ENCODE results near the gene KRT8.
"Not testable (repeated sequence)": the region's sequence is repeated elsewhere in the genome, so short reads cannot be mapped to it uniquely, and the experiment has no call there.

Gene KRT8

DNA sequence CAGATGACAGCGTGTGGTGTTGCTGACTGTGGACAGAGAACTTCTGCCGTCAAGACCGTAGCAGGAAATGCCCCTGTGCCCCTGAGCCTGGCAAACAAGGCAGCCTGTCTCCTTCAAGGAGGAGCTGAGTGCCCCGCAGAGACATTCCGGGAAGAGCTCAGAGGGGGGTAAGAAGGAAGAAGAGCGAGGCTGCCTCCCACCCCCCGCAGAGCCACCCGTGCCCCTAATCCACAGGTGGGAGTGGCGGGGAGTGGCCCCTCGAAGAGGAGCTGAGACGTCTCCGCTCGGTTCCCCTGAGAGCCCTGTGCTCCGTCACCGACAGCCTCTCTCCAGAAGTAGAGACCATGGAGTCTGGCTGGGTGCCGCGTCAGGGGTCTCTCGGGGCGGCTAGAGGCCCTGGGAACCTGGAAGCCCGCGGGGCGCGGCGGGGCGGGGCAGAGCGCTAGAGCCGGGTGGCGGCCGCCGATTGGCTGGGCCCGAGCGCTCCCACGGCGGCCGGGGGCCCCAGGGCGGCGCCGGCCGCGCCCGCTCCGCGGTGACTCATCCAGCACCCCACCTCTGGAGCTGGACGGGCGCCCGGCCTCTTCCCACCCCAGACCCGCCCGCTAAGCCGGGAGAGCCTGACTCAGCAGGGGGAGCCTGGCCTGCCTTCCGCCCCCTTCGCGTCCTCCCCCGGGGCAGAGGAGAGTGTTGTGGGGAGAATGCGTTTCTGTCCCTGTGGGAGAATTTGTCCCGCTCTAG lies 30.9 kb downstream of the KRT8 start:
- peak; percentile 55 for DNase-seq

GRCh38 chr12:52873513-52873831 lies 31.4 kb downstream of the KRT8 start:
- DNase-seq, result no peak

- DNase-seq, result no peak
These were observed 32.1 kb downstream of the KRT8 start for GRCh38 chr12:52872644-52873389.

DNA sequence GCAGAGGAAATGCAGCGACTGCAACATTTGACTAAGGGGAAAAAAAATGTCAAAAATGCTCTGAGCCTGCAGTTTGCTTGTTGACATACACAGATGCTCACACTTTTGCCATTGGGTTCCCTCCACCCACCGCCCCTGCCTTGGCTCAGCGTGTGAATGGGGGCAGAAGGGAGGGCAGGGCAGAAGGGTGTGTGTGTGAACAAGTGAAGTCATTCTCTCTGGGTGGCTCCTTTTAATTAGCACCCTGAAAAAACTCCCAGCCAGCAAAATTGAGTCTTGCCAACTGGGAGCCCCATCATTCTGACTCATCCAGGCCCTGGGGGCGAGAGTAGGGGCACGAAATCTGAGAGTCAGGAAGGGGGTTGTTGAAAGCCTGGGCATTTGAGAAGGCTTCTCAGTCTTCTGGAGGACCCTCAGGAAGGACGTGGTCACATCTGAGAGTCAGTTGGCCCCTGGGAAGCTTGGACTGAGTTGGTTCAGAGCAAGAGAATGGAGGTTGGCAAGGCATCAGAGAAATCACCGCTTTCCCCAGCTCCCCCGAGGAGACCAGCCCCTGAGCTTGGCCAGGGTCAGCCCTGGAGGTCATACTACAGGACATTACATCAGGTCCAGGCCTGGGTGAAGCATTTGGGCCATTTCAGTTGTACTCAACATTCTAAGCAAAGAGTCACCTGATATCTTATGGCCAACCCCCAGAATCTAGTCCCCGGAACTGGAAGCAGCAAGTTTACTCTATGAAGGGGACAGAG lies 33.4 kb downstream of the KRT8 start:
- DNase-seq, result no peak

GRCh38 chr12:52870361-52871290 lies 34.2 kb downstream of the KRT8 start:
- peak; percentile 58 for DNase-seq

DNA sequence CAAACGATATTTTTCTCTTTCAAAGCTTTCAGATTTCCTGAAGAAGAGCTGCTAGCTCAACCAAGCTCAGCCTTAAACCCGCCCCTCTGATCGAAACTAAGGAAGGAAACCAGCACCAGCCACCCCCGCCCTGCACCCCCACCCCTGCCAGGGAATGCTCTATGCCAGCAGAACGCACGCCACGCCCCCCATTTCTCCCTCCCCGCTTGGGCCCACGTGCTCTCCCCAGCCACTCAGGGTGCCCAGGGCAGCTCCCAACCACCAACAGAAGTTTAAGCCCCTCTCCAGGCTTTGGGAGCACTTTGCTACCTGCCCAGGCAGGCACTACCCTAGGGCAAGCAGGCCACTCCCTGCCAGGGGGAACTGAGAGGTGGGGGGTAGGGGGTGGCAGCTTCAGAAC lies 37.2 kb downstream of the KRT8 start:
- no peak for DNase-seq

DNA sequence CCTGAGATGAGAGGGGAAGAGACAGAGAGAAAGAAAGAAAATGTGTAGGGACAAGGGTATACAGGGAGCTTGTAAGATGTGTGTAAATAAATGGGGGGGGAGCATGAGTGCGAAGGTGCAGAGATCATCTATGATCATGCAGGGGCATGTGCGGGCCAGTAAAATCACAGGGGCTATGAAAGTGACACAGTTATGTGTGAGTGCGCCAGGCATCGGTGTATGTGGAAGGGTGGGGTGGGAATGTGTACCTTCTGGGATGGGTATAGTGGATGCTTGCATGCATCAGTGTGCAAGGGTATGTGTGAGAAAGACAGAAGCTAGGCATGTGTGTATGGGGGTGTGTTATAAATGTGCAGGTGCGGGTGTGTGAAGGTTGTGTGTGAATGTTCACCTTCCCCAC lies 37.7 kb downstream of the KRT8 start:
- no peak for DNase-seq

DNA sequence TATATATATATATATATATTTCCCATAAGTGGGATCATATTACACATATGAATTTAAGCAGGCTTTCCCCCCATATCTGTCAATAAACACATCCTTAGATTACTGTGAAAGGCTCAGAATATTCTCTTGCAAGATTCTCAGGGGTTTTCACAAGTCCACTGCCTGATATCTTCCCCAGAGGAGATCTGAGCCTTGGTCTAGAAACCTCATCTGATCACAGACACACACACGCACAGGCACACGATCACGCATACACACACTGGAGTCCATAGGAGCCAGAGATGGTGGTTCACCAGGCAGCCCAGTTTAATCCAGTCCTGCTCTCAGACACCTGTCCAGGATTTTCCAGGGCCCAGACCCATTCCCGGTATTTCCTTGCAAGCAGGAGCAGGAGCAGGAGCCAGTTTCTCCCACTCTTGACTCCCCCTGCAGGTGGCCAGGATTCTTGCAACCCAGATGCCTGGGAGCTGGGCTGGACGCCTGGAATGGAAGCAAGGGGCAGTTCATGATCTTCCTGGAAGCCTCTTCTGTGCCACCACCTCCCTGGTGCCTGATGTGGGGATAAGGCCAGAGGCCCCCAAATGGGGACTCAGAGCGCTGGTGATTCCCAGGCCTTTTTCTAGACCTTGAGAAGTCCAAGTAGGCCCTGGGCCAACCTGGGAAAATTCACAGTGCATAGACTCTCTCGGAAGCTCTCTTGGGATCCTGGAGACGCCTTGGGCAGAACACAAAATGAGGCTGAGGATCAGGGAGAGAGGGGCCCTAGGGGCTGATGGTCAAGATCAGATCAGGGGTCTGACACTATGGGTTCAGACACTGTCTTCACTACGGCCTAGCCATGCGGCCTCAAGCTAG lies 39.6 kb downstream of the KRT8 start:
- peak; percentile 68 for DNase-seq

DNA sequence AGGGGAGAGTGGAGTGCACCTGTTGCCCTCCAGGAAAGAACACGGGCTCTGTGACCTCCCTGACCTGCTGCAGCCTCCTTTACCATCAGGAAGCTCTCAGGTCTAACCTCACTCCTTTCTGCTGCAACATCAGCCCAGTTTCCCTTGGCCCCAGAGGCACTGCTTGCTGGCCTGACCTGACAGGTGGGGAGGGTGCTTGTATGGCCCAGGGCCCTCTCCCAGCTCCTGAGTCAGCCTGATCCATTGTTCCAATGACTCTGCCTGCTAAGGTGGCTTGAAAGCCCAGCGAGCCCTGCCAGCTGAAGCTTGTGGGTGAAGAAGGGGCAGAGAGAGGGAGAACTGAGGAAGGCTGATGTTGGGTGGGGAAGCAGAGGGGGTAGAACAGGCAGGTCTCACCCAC lies 42.9 kb downstream of the KRT8 start:
- DNase-seq, result no peak

DNA sequence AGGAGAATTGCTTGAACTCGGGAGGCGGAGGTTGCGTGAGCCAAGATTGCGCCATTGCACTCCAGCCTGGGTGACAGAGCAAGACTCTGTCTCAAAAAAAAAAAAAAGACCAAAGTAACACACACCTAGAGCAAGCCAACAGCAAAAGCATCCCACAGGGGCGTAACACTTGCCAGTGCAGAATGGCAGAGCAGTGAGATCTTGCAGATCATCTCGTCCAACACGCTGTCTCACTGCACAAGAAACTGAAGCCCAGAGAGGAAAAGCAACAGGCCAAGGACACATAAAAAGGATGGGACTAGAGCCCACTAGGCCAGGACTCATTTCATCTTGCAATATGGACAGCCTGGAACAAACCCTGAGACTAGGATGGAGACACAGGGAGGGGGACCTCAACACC lies 43.4 kb downstream of the KRT8 start:
- DNase-seq, result no peak

DNA sequence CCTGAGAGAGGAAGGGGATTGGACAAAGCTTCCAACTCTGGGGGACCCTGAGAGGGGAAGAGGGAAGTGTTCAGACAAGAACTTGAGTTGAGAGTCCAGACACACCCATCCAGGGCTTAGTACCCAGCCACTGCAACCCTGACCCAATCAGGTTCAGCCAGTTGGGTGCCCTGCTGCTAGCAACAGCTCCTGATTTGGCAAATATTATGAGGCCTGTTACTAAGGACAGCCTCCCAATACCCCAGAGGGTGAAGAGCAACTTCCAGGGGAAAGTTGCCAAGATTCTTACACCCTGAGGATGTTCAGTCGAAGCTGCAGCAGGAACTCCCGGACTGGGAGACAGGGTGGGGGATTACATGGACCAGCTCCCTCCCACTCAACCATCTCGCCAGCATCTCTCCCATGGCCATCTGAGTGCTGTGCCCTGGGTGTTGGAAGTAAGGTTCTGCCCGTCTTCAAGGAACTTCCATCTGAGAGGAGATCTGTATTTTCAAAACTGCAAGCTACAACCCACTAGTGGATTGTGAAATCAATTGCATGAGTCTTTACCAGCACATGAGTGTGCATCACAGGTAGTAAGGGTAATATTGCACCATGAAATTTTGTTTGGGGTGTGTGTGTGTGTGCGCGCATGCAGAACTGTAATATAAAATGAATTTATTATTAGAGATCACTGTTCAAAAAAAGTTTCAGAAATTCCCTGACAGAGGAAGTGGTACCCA lies 44.6 kb downstream of the KRT8 start:
- no peak for DNase-seq

- no peak for DNase-seq
These were observed 47.4 kb downstream of the KRT8 start for GRCh38 chr12:52857500-52857899.

- no peak for DNase-seq
These were observed 48.1 kb downstream of the KRT8 start for GRCh38 chr12:52856787-52857186.

- DNase-seq, result not testable (repeated sequence)
These were observed 48.8 kb downstream of the KRT8 start for GRCh38 chr12:52856077-52856476.

DNA sequence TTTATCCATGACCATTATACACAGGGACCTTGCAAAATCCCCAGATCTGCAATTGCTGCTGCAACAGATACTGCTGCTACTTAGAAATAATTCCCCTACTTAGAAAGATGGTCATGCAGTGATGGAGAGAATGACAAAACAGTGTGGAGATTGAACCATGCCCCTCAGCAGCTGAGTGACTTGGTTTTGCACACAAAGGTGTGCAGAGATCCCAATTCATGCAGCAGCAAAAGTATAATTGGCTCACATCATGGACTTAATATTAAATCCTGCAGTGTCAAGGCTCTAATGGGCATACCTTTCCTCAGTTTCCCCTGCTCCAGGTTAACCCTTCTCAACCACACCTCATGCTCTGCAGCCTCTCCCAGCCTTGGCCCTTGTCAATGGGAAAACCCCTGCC lies 53.1 kb downstream of the KRT8 start:
- no peak for DNase-seq

DNA sequence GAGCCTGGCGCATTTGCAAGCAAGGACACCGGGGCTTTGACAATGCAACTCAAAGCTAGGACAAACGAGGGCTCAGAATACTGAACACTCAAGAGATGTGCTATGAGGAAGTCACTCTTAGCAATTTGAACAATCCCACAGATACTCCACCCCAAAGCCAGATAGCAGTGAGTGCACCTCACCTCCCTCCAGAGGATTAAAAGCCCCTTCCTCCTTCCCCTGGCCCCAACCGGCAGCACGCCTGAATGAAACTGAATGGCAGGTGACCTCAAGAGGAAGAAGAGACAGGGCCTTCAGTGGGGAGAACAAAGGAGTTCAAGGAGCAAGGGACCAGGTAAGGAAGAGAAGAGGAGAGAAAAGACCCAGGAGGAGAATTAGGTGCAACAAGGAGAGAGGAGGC lies 54.2 kb downstream of the KRT8 start:
- DNase-seq, result no peak

- no peak for DNase-seq
These were observed 55.4 kb downstream of the KRT8 start for GRCh38 chr12:52849511-52849910.

DNA sequence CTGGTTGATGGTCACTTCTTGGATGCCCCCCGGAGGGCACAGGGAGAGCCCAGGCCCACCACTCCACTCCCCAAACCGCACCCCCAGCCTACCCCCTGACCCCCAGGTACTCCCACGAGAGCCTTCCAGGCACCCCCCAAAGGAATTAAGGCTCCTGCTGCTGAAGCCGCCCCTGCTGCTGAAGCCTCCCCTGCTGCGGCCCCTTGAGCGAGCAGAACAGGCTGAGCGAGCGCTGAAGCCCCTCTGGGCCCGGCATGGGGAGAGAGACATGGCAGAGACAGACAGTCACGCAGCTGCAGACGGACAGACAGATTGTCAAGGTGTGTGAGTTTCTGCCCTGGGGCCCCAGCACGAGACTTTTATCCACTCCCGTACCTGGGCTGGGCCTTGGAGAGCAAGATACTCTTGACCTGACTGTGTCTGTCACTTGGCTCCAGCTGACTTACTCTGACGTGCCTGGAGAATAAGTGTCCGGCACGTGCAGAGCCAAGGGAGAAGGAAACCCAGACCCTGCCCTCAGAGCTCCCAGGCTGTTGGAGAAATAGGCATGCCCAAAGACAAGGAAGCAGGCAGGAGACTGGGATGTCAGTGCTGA lies 56.1 kb downstream of the KRT8 start, which contains the start of gene KRT78:
KRT78 (minus strand) TSS at position 334 of the 595 bp plus-strand sequence; CDS start at position 270, 64 bp downstream.
- DNase-seq, result no peak

DNA sequence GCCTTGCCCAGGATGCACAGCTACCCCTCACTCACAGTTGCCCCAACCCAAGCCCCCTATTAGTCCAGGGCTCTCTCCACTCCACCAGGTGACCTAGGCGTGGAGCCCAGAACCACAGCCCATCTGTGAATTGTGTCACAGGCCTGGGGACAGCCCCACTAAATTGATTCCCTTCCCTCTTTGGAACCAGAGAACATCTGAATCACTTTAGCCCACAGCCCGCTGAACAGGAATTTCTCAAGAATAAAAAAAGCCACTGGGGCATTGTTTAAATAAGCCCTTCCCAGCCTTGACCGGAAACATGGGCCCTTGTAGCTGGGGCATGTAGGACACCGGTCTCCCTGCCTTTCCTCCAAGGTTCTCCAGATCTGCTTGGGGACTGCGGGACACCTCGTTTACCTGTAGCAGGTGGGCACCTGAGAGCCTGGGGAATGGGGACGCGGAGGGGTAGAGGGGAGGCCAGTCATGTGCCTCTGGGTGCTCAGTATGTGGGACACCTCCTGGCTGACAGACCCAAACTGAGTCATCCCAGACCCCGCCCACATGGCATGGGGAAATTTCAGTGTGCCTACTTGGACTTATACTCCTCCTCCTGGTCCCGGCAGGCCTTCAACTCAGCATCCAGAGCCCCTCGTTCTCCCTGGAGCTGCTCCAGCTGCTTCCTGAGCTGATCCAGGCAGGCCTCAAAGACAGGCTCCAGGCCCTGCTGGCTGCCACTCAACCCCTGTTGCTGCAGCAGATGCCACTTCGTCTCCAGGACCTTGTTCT lies 57.4 kb downstream of the KRT8 start:
- no peak for DNase-seq
